Stimulated activated CD4-positive, alpha-beta T cell treated with anti-CD3 and anti-CD28 coated beads, Interleukin-15, amount 100 ng/mL, for 48 hours (primary cell): ENCODE measurements around the gene CTSS.
"Not testable (repeated sequence)": the region's sequence is repeated elsewhere in the genome, so short reads cannot be mapped to it uniquely, and the experiment has no call there.

Source experiments
- DNase-seq, 2 donors: peaks; one replicate each; pipeline ENCODE4 v3.0.0-alpha.2; 2020; ENCODE audit warnings: low read depth in 2 of 2

Gene CTSS

GRCh38 chr1:150775276-150775675 lies 9.7 kb upstream of the CTSS start:
- DNase-seq = no peak

GRCh38 chr1:150772326-150772725 lies 6.7 kb upstream of the CTSS start:
- DNase-seq = no peak

GRCh38 chr1:150767704-150768103 lies 2.1 kb upstream of the CTSS start:
- not testable (repeated sequence) for DNase-seq

GRCh38 chr1:150765977-150766301 lies 361 bp upstream of the CTSS start:
- not testable (repeated sequence) for DNase-seq

- no peak for DNase-seq
These were observed 919 bp downstream of the CTSS start for GRCh38 chr1:150764617-150765101.

GRCh38 chr1:150763018-150763417 lies 2.6 kb downstream of the CTSS start:
- DNase-seq = no peak

DNA sequence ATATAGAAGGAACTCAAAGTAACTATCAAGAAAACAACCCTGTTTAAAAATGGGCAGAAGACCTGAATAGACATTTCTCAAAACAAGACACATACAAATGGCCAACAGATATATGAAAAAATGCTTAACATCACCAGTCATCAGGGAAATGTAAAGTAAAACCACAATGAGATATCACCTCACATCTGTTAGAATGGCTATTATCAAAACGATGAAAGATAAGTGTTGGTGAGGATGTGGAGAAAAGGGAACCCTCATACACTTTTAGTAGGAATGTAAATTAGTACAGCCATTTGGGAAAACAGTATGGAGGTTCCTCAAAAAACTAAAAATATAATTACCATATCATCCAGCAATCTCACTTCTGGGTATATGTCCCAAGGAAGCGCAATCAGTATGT lies 3.0 kb downstream of the CTSS start:
- DNase-seq = no peak

DNA sequence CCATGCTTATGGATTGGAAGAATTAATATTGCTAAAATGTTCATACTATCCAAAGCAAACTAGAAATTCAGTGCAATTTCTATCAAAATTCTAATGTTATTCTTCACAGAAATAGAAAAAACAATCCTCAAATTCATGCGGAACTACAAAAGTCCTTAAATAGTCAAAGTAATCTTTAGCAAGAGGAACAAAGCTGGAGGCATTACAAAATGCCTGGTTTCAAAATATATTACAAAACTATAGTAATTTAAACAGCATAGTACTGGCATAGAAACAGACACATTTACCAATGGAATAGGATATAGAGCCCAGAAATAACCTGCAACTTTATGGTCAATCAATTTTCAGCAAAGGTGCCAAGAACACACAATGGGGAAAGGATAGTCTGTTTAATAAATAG lies 3.8 kb downstream of the CTSS start:
- DNase-seq = no peak

GRCh38 chr1:150760013-150760412 lies 5.6 kb downstream of the CTSS start:
- DNase-seq = no peak

DNA sequence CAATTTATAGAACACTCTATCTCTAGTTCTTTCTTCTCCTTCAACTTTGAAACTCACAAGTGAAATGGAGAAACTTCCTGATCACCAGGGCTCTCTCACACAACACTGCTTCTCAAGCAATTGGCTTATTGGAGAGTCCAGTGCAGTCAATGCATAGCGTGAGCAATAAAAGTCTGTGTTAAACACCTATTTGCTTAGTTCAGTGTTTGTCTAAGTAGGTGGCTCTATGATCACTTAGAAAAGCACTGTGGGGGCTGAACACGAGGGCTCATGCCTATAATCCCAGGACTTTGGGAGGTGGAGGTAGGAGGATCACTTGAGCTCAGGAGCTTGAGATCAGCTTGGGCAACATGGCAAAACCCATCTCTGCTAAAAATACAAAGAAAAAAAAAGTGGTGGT lies 12.2 kb downstream of the CTSS start:
- DNase-seq = no peak

DNA sequence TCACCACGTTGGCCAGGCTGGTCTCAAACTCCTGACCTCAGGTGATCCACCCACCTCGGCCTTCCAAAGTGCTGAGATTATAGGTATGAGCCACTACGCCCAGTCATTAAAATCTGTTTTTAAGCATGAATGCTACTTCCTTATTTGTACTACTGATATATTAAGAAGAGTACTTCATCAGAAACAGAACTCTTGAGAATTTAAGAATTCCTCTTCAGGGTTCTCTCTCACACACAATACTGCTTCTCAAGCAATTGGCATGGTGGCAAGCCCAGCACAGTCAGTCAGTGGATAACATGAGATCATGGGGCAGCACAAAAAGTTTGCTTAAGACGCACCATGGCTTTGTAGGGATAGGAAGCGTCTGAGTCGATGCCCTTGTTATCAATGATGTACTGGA lies 14.1 kb downstream of the CTSS start:
- DNase-seq = no peak

DNA sequence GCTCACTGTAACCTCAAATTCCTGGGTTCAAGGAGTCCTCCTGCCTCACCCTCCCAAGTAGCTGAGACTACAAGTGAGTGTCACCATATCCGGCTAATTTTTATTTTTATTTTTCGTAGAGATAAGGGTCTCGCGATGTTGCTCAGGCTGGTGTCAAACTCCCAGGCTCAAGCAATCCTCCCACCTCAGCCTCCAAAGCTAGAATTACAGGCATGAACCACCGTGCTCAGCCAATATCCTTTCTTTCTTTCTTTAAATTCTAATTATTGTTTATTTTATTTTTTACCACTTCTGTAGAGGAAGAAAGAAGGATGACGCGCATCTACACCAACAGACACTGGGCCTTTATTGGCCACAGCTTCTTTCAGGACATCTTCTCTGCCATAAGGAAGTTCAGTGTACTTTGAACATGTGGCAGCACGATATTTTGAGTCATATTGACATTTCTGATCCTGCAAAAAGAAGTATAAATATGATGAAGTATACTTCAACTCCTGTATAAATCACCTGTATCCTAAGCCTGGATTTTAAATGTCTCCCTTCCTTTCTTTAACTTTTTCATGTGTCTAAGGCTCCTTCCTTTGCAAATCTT lies 15.8 kb downstream of the CTSS start:
- DNase-seq = no peak

GRCh38 chr1:150748878-150749719 lies 16.5 kb downstream of the CTSS start:
- no peak for DNase-seq

- no peak for DNase-seq
These were observed 35.4 kb downstream of the CTSS start for GRCh38 chr1:150730130-150730721.

DNA sequence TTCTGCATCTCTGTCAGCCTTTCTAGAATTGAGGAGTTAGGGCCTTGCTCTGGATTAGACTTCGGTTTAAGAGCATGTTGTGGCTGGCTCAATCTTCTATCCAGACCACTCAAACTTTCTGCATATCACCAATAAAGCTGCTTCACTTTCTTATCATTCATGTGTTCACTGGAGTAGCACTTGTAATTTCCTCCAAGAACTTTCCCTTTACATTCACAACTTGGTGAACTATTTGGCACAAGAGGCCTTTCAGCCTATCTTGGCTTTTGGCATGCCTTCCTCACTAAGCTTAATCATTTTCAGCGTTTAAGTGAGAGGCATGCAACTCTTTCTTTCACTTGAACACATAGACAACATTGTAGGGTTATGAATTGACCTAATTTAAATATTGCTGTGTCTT lies 41.2 kb downstream of the CTSS start:
- no peak for DNase-seq

DNA sequence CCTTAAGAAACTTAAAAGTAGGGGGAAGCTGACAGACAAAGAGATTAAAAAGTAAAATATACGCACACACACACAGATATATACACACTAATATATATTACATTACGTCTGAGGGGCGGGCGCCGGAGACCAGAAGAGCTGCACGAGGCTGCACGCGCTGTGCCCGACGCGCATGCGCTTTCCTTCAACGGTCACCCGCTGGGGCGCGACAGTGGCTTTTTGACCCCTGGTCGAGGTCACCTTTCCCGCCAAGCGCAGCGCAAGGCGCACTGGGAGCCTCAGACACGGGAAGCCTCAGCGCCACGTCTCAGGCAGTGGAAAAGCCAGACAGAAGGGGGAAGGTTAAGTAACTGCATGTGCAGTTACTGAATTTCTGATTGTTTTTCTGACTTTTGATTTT lies 44.9 kb downstream of the CTSS start, which contains the start of gene HORMAD1:
Gene HORMAD1 (minus strand): TSS at position 193 of the 400 bp plus-strand sequence. CDS start 1,390 bp downstream, outside the sequence.
- no peak for DNase-seq

GRCh38 chr1:150720098-150720497 lies 45.5 kb downstream of the CTSS start:
- no peak for DNase-seq

- DNase-seq = no peak
These were observed 47.2 kb downstream of the CTSS start for GRCh38 chr1:150718225-150718891.

GRCh38 chr1:150709031-150709430 lies 56.5 kb downstream of the CTSS start:
- DNase-seq = not testable (repeated sequence)

DNA sequence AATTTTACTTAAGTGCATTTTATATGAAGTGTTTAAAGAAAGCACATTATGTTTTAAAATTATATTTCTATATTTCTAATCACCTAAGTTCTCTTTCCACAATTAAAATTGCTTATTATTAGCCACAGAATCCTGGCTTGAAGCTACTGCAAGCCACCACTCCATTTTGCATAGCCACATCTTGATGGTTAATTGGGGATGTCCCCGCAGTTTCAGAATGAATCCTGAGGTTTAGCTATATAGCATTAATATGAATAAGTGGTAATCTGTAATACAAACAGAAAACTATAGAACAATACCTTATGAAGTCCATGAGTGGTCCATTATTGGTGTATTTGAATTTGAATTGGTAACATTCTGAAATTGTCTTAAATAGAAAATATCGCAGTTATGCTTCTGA lies 57.0 kb downstream of the CTSS start:
- DNase-seq = peak; percentile 10 to 20

DNA sequence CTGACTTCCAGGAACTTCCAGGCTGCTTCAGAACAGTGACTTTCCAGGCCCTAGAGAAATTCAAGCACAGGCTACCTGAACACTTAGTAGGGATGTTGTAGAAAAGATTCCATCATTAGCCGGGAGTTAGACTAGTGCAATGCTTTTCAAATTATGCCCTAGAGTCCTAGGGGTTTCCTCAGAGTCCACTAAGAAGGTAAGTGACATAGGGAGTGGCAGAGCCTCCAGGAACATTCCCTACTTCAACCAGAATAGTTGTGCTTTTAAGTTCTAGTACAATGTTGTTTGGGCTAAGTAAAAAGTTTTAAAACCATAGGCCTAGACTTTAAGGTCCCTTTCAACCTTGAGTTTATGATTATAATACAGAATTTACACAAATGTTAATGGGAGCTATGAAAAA lies 59.5 kb downstream of the CTSS start:
- DNase-seq = no peak

DNA sequence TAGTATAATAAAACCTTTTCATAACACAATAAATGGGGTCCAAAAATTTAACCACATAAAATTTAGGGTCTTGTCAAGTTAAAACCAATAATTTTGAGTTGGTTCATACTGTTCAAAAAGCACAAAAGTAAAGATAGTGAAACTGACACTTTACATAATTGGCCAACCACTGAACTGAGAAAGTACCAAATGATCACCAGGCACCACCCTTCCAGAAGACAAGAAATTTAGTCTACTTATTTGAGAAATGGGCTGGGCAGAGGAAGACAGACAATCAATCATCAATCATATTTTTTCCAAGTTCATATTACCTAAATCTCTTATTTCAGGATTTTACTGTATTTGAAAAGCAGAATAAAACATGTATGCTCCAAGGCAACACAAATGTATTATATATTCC lies 62.2 kb downstream of the CTSS start:
- DNase-seq = no peak
